Pancreas (tissue), 10 donors: Measurements from ENCODE around the gene GPS2. TPM values are rescaled to one million over a fixed set of nuclear protein-coding genes. Genes with fewer than 3 reads are reported as not detected.

Experiments
- ATAC-seq, 4 donors: fragments of 200-7000 bp; cut with Tn5 transposase; one replicate each; pipeline versions ENCODE4 v1.8.0 to v1.9.1; 2020; ENCODE audit warnings: mild to moderate bottlenecking in 4 of 4, moderate library complexity in 4 of 4
- DNase-seq, 6 donors: peaks; one replicate each; pipeline ENCODE4 v3.0.0-alpha.2; 2020
- FAIRE-seq: peaks from 2 replicates; lab custom pipeline; 2012; peaks lifted over from hg19 to GRCh38; lab: Jason Lieb, UNC
- H3K27ac ChIP-seq, 4 donors: fragments of 200-600 bp; sonication (generic); 1 replicate in 3 of 4; 2 replicates in 1 of 4; pipeline versions ENCODE4 v1.5.0 to v1.8.0; 2020
- H3K27me3 ChIP-seq, 4 donors: fragments of 200-600 bp; one replicate each; pipeline ENCODE4 v1.8.0; 2021
- H3K36me3 ChIP-seq, 3 donors: fragments of 200-600 bp; sonication (generic) in 1 of 3; one replicate each; pipeline versions ENCODE4 v1.5.0 to v1.8.0; 2020 to 2021
- H3K4me1 ChIP-seq, 3 donors: fragments of 200-600 bp; one replicate each; pipeline ENCODE4 v1.8.0; 2021
- H3K4me3 ChIP-seq, 4 donors: fragments of 200-600 bp; sonication (generic) in 2 of 4; one replicate each; pipeline versions ENCODE4 v1.5.0 to v1.8.0; 2020 to 2021
- H3K9me3 ChIP-seq, 4 donors: fragments of 200-600 bp; one replicate each; pipeline ENCODE4 v1.8.0; 2021
- WGBS, 2 donors: extraction: QIAGEN DNeasy Blood & Tissue Kit; methylation state at CpG; one replicate each; pipeline ENCODE4 v1.1.7; 2013; 5-methylcytosine and 5-hydroxymethylcytosine counted together
- intact Hi-C, 3 donors: fragments of 100-400 bp; cut with DNase I; formaldehyde crosslinking; loops; one replicate each; pipeline versions ENCODE4 v1.11.1 to v1.14.2; 2022
- polyA plus RNA-seq, 2 donors: library from polyadenylated mRNA; stranded (reverse); fragments of 200-250 nt; gene quantifications; one replicate each; pipeline ENCODE4 v1.2.3, GENCODE V29; 2013
- total RNA-seq, 6 donors: library from RNA; stranded (reverse); fragmentation: NEBNext Ultra II Directional in 4 of 6; extraction: Animal tissue kit (Norgen Biotek cat#: 25700) in 4 of 6; gene quantifications; one replicate each; pipeline versions ENCODE4 v1.2.1 to v1.2.4, GENCODE V29; 2021 to 2023
- TF ChIP-seq, protein P1 (sequence below), 4 donors: fragments of 200-600 bp; sonication (generic) in 3 of 4; IDR thresholded peaks; one replicate each; pipeline versions ENCODE4 v1.5.0 to v1.8.0; 2021; ENCODE audit warnings: antibody characterized with exemption in 4 of 4
- donor health status: healthy with polysubstance abuse.
- donor health status: DM: no; HTN: no; CAD: no; lungs with moderate emphysema.
- donor health status: DM: no; HTN: no; CAD: no.
- donor health status: control.
- donor health status: control.
- donor health status: Bipolar disorder and iron deficiency.
- donor health status: DM: yes; HTN: yes; CAD: no.
- donor health status: DM: no; HTN: no; CAD: no.
- donor health status: DM: no; HTN: no; CAD: no.
- donor health status: DM: yes; HTN: yes; CAD: no.

The GPS2 gene
- total and polyA plus RNA-seq, 8 donors, result 22.1 to 101 (median 30.6) TPM

GRCh38 chr17:7322520-7323194, 7.5 kb upstream of the GPS2 start:
- H3K27me3 ChIP-seq, result no peaks in the 10 kb centered on the region
- no peak for FAIRE-seq
- DNase-seq, result peak in 1 of 6 donors; percentile 56
- ATAC-seq, result no peak
- intact Hi-C loops, result no loop called here
- H3K36me3 ChIP-seq, result peaks cover 0 to 36% (median 9%) of the 10 kb centered on the region in 3 donors
- no peak overlapping the region for H3K27ac ChIP-seq
- no peaks in the 10 kb centered on the region for H3K4me1 ChIP-seq
- no peaks in the 10 kb centered on the region for H3K9me3 ChIP-seq
- 86 to 89% methylated on average over 22 of the region's 22 CpGs for WGBS, 2 donors
- no peak overlapping the region for H3K4me3 ChIP-seq
- TF ChIP-seq, protein P1, sequence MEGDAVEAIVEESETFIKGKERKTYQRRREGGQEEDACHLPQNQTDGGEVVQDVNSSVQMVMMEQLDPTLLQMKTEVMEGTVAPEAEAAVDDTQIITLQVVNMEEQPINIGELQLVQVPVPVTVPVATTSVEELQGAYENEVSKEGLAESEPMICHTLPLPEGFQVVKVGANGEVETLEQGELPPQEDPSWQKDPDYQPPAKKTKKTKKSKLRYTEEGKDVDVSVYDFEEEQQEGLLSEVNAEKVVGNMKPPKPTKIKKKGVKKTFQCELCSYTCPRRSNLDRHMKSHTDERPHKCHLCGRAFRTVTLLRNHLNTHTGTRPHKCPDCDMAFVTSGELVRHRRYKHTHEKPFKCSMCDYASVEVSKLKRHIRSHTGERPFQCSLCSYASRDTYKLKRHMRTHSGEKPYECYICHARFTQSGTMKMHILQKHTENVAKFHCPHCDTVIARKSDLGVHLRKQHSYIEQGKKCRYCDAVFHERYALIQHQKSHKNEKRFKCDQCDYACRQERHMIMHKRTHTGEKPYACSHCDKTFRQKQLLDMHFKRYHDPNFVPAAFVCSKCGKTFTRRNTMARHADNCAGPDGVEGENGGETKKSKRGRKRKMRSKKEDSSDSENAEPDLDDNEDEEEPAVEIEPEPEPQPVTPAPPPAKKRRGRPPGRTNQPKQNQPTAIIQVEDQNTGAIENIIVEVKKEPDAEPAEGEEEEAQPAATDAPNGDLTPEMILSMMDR (IDR thresholded peaks at IDR 0.05), result no peak

- ATAC-seq (no peak), FAIRE-seq (no peak), DNase-seq (peak in 1 of 6 donors; percentile 47)
- Histone ChIP-seq H3K36me3 (peaks cover 0 to 39% (median 10%) of the 10 kb centered on the region in 3 donors), H3K27ac (no peak overlapping the region), H3K4me1 (no peaks in the 10 kb centered on the region), H3K9me3 (no peaks in the 10 kb centered on the region), H3K4me3 (no peak overlapping the region), H3K27me3 (no peaks in the 10 kb centered on the region)
- intact Hi-C loops, result no loop called here
- 89 to 92% methylated on average over 15 of the region's 15 CpGs for WGBS, 2 donors
- TF ChIP-seq, protein P1 (IDR thresholded peaks at IDR 0.05), result no peak
Observed at GRCh38 chr17:7321466-7321865, 6.3 kb upstream of the GPS2 start.

DNA sequence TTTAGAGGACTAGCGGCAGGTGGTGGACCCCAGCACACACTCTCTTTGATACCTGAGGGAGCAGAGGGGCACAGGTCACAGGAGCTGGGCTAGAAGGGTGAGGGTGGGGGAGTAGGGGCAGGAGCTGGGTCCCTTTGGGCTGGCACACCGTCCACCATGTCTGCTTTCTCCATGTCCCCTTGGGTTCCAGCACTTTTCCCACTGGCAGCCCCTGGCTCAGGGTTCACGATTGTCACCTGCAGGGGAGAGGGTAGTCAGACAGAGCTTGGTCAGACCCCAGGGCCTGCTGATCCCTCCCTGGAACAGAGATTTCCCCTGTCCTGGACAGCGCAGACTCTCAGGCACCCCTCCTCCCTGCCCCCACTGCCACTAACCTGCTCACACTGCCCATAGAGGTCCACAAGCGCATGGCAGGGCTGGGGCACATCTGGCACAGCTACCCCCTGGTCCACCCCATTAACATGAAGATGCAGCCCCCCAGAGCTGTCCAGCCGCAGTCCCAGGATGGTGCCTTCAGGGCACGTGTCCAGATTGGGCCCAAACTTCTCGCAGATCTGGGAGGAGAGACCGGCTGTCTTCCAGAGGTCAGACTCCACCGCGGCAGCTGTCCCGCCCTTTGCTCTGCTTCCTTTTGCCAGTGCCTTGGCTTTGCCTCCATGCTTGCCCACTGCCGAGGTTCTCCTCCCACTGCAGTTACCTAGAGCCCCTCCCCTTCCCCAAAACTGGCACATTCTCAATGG, 3.1 kb upstream of the GPS2 start:
- Histone ChIP-seq H3K9me3 (no peaks in the 10 kb centered on the region), H3K4me1 (peaks cover 7 to 18% (median 15%) of the 10 kb centered on the region in 3 donors), H3K27me3 (no peaks in the 10 kb centered on the region), H3K27ac (no peak overlapping the region), H3K36me3 (peaks cover 0 to 39% (median 18%) of the 10 kb centered on the region in 3 donors), H3K4me3 (no peak overlapping the region)
- TF ChIP-seq, protein P1 (IDR thresholded peaks at IDR 0.05), result no peak
- ATAC-seq, result no peak
- 91 to 93% methylated on average over 13 of the region's 13 CpGs for WGBS, 2 donors
- DNase-seq, result peak in 2 of 6 donors; percentile 15 to 70
- FAIRE-seq, result no peak
- intact Hi-C loops, result loop anchor here in 1 of 3 donors (10.0 kb wide), 1 partner anchor 53 kb away; the partner anchor contains the start of gene CLDN7

DNA sequence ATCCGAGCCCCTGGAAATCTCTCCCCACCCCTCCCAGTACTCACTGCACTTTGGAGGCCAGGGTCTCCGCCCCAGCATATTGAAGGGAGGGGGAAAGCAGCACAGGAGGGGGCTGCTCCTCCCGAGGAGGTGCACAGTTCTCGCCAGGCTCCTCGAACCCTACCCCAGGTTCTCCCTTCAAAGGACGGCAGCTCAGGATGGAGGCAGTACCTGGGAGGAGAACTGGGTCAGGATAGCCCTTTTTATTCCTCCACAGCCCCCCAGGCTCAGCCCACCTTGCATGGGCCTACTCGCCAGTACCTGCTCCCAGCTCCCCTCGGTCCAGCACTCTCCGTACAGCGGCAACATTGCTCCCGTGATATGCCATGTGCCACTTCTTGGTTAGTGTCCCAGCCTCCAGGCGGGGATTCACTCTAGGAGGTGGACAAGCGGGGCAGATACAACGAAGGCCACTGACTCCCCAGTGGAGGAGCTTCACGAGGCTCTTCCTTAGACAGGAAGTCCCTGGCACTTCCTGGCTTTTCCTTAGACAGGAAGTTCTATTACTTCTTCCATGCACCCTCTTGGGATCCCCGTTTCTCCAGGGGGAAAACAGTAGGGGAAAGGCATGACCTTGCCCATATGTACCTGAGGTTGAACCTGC, 2.1 kb upstream of the GPS2 start:
- TF ChIP-seq, protein P1 (IDR thresholded peaks at IDR 0.05), result no peak
- Histone ChIP-seq H3K4me3 (no peak overlapping the region), H3K27me3 (no peaks in the 10 kb centered on the region), H3K27ac (no peak overlapping the region), H3K4me1 (peaks cover 12 to 23% (median 15%) of the 10 kb centered on the region in 3 donors), H3K9me3 (no peaks in the 10 kb centered on the region), H3K36me3 (peaks cover 0 to 37% (median 28%) of the 10 kb centered on the region in 3 donors)
- intact Hi-C loops, result loop anchor here in 1 of 3 donors (10.0 kb wide), 1 partner anchor 52 kb away; the partner anchor contains the start of gene CLDN7
- FAIRE-seq (no peak), ATAC-seq (no peak), DNase-seq (peak in 2 of 6 donors; percentile 45 to 55)
- 82 to 90% methylated on average over 16 of the region's 16 CpGs for WGBS, 2 donors
